Right lobe of liver (tissue), 6 donors: ENCODE data around the gene HS3ST6. TPM values are rescaled to one million over a fixed set of nuclear protein-coding genes. Genes with fewer than 3 reads are reported as not detected.
"Not testable (repeated sequence)": the region's sequence is repeated elsewhere in the genome, so short reads cannot be mapped to it uniquely, and the experiment has no call there.

Experiments
- ATAC-seq, 4 donors: fragments of 200-7000 bp; cut with Tn5 transposase; one replicate each; pipeline ENCODE4 v1.9.1; 2020; ENCODE audit warnings: mild to moderate bottlenecking in 4 of 4, moderate library complexity in 4 of 4
- DNase-seq, 3 donors: peaks; one replicate each; pipeline ENCODE4 v3.0.0-alpha.2; 2020
- H3K27ac ChIP-seq, 3 donors: fragments of 200-600 bp; one replicate each; pipeline ENCODE4 v1.8.0; 2022
- H3K27me3 ChIP-seq, 2 donors: fragments of 200-600 bp; one replicate each; pipeline ENCODE4 v1.8.0; 2022
- H3K36me3 ChIP-seq, 4 donors: fragments of 200-600 bp; sonication (generic) in 1 of 4; one replicate each; pipeline versions ENCODE4 v1.5.1 to v1.8.0; 2017 to 2022; ENCODE audit warnings: control low read depth in 1 of 4
- H3K4me1 ChIP-seq, 4 donors: fragments of 200-600 bp; sonication (generic) in 1 of 4; one replicate each; pipeline versions ENCODE4 v1.5.1 to v1.8.0; 2017 to 2022; ENCODE audit warnings: control low read depth in 1 of 4
- H3K4me3 ChIP-seq, 3 donors: fragments of 200-600 bp; one replicate each; pipeline ENCODE4 v1.8.0; 2022
- H3K9me3 ChIP-seq, 4 donors: fragments of 200-600 bp; sonication (generic) in 1 of 4; one replicate each; pipeline versions ENCODE4 v1.5.1 to v1.8.0; 2017 to 2022; ENCODE audit warnings: control low read depth in 1 of 4
- POLR2A ChIP-seq: fragments of 450-650 bp; IDR thresholded peaks from one replicate; pipeline ENCODE4 v1.6.1; 2017; ENCODE audit warnings: antibody characterized with exemption, mild to moderate bottlenecking
- WGBS: methylation state at CpG from one replicate; pipeline ENCODE4 v1.1.6; 2018; ENCODE audit warnings: low coverage, low lambda C conversion rate; ENCODE audit not compliant: insufficient coverage; ENCODE audit errors: missing lambda C conversion rate; 5-methylcytosine and 5-hydroxymethylcytosine counted together
- intact Hi-C, 2 donors: fragments of 100-400 bp; cut with DNase I; formaldehyde crosslinking; loops; one replicate each; pipeline versions ENCODE4 v1.11.2 to v1.14.1; 2022
- total RNA-seq, 6 experiments: library from RNA; depleted of rRNA in 2 of 6; stranded (reverse); fragments of >200 nt in 2 of 6; fragmentation: NEBNext Ultra II Directional in 3 of 6; extraction: Animal tissue kit (Norgen Biotek cat#: 25700) in 3 of 6; gene quantifications; one replicate each; pipeline versions ENCODE4 v1.1.0 to v1.2.4, GENCODE V29; 2016 to 2023
- TF ChIP-seq, protein P1 (sequence below), 4 donors: fragments of 200-600 bp in 3 of 4; fragments of 450-650 bp in 1 of 4; IDR thresholded peaks; one replicate each; pipeline versions ENCODE4 v1.5.1 to v1.8.0; 2016 to 2022; ENCODE audit warnings: antibody characterized with exemption in 4 of 4, mild to moderate bottlenecking in 2 of 4
- donor health status: DM: no; HTN: yes; CAD: no.
- donor health status: DM: no; HTN: no; CAD: no.
- donor health status: DM: no; HTN: no; CAD: no.
- donor health status: DM: no; HTN: yes; CAD: no.
- donor health status: DM: no; HTN: yes; CAD: no.

Gene HS3ST6
- total RNA-seq, 6 experiments from 2014 or later = not detected

DNA sequence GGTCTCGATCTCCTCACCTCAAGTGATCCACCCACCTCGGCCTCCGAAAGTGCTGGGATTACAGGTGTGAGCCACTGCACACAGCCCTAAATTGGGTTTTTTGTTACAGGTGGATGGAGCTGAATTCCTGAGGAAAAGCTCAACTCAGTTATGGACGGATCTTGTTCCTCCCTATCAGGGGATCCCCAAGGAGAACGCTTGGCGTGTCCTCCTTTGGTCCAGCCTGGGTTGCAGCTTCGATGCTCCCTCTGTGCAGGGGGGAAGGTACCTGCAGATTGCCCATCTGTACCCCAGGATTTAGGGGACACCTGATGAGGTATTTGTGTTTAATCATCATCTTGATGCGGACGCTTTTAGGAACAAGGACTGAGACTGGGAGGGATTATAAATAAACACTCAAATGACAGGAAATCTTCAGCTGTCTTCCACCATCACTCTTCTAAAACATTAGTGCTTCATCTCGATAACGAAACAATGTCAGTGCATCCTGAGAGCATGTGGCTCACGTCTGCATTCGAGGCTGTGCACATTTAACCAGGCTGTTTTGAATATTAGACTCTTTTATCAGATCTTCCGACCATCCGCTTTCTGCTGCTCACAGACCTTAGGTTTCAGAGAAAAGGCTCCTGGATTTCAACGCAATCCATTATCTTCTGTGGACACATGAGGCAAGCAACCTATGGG lies 28.0 kb downstream of the HS3ST6 start:
- Histone ChIP-seq H3K27ac (no peak overlapping the region), H3K36me3 (no peaks in the 10 kb centered on the region), H3K4me3 (no peak overlapping the region), H3K4me1 (no peaks in the 10 kb centered on the region), H3K27me3 (no peaks in the 10 kb centered on the region), H3K9me3 (no peaks in the 10 kb centered on the region)
- DNase-seq (peak in 1 of 3 donors; percentile 19), ATAC-seq (no peak)
- intact Hi-C loops = no loop called here
- WGBS = 47% methylated on average over 11 of the region's 16 CpGs
- no peak for TF ChIP-seq POLR2A
- TF ChIP-seq, protein P1, sequence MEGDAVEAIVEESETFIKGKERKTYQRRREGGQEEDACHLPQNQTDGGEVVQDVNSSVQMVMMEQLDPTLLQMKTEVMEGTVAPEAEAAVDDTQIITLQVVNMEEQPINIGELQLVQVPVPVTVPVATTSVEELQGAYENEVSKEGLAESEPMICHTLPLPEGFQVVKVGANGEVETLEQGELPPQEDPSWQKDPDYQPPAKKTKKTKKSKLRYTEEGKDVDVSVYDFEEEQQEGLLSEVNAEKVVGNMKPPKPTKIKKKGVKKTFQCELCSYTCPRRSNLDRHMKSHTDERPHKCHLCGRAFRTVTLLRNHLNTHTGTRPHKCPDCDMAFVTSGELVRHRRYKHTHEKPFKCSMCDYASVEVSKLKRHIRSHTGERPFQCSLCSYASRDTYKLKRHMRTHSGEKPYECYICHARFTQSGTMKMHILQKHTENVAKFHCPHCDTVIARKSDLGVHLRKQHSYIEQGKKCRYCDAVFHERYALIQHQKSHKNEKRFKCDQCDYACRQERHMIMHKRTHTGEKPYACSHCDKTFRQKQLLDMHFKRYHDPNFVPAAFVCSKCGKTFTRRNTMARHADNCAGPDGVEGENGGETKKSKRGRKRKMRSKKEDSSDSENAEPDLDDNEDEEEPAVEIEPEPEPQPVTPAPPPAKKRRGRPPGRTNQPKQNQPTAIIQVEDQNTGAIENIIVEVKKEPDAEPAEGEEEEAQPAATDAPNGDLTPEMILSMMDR (IDR thresholded peaks at IDR 0.05) = no peak

DNA sequence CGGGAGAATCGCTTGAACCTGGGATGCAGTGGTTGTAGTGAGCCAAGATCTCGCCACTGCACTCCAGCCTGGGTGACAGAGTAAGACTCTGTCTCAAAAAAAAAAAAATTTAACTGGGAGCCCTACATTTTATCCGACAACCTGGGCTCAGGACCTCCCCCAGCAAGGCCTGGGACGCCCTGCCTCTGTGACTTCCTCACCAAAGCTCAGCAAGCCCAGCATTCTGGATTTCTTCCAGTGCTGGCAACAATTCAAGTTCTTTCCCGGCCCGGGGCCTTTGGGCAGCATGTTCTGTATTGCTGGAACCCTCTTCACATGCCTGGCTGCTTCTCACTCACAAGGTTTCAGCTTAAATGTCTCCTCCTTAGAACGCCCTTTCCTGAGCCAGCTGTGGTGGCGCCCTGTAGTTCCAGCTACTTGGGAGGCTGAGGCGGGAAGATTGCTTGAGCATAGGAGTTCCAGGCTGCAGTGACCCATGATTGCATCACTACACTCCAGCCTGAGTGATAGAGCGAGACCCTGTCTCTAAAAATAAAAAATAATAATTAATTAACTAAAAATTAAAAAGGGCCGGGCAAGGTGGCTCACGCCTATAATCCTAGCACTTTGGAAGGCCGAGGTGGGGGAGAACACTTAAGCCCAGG lies 30.4 kb downstream of the HS3ST6 start:
- no peak overlapping the region for H3K27ac ChIP-seq
- no peak for TF ChIP-seq POLR2A
- TF ChIP-seq, protein P1 (IDR thresholded peaks at IDR 0.05) = no peak
- no peaks in the 10 kb centered on the region for H3K36me3 ChIP-seq
- no peak overlapping the region for H3K4me3 ChIP-seq
- 75% methylated on average over 11 of the region's 14 CpGs for WGBS
- ATAC-seq (no peak), DNase-seq (peak in 1 of 3 donors; percentile 27)
- no peaks in the 10 kb centered on the region for H3K9me3 ChIP-seq
- intact Hi-C loops = no loop called here
- peaks cover 0 to 9% (median 0%) of the 10 kb centered on the region in 4 donors for H3K4me1 ChIP-seq
- H3K27me3 ChIP-seq = no peaks in the 10 kb centered on the region

DNA sequence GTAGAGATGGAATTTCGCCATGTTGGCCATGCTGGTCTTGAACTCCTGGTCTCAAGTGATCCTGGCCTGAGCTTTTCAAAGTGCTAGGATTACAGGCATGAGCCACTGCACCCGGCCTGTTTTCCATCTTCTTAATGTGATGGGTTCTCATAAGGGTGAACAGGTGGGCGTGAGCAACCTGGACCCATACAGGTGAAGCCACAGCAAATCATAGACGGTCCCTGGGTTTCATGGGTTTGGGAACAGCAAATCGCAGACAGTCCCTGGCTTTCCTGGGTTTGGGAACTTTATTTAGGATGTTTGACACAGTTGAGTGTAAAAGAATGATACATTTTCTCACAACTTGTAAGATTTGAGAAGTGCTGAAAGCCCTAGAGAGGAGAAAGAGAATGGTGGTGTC lies 33.3 kb downstream of the HS3ST6 start:
- TF ChIP-seq, protein P1 (IDR thresholded peaks at IDR 0.05) = no peak
- TF ChIP-seq POLR2A = no peak
- DNase-seq = no peak
- no peak for ATAC-seq
- intact Hi-C loops = no loop called here
- H3K27me3 ChIP-seq = no peaks in the 10 kb centered on the region
- no peaks in the 10 kb centered on the region for H3K9me3 ChIP-seq
- H3K4me1 ChIP-seq = peaks cover 0 to 9% (median 0%) of the 10 kb centered on the region in 4 donors
- no peak overlapping the region for H3K27ac ChIP-seq
- WGBS = 86% methylated on average over 5 of the region's 5 CpGs
- H3K4me3 ChIP-seq = no peak overlapping the region
- H3K36me3 ChIP-seq = no peaks in the 10 kb centered on the region

DNA sequence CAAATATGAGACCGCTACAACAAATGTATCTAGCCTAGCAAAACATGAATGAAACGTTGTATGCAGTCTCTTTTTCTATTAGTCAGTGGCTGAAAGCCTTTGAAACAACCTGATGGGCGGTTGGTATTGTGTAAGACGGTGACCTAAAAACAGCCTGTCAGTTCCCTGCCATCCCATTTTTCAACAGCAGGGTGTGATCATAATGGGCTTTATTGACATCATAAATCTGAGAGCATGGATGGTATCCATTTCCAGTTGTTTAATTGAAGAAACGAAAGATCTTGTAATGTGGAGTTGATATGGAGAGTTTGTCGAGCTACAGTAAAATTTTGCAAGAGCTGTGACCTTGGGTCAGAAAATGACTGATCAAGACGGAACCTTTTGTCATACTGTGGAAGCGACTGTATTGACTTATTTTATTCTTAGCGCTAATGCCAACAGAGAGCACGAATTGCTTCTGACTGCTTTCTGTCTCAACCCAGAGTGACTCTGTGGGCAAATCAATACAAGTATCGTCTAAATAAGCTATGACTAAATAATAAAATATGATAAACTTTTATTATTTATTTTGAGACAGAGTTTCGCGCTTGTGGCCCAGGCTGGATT lies 34.0 kb downstream of the HS3ST6 start:
- no peaks in the 10 kb centered on the region for H3K36me3 ChIP-seq
- H3K4me1 ChIP-seq = peaks cover 0 to 9% (median 0%) of the 10 kb centered on the region in 4 donors
- TF ChIP-seq, protein P1 (IDR thresholded peaks at IDR 0.05) = peak; percentile 19 to 61 (median 38)
- no peak for TF ChIP-seq POLR2A
- no peaks in the 10 kb centered on the region for H3K9me3 ChIP-seq
- 28% methylated on average over 13 of the region's 13 CpGs for WGBS
- H3K4me3 ChIP-seq = no peak overlapping the region
- DNase-seq (no peak), ATAC-seq (peak; percentile 77 to 89 (median 84))
- no peak overlapping the region for H3K27ac ChIP-seq
- no peaks in the 10 kb centered on the region for H3K27me3 ChIP-seq
- intact Hi-C loops = no loop called here

DNA sequence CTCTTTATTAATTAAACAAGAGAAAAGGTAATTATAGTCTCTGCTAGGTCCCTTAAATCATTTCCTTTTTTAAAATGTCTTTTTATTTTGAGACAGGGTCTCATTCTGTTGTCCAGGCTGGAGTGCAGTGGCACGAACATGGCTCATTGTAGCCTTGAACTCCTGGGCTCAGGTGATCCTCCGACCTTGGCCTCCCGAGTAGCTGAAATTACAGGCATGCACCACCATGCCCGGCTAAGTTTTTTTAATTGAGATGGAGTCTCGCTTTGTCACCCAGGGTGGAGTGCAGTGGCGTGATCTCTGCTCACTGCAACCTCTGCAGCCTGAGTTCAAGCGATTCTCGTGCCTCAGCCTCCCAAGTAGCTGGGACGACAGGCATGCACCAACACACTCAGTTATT lies 37.0 kb downstream of the HS3ST6 start:
- peaks cover 0 to 19% (median 6%) of the 10 kb centered on the region in 4 donors for H3K4me1 ChIP-seq
- DNase-seq, H3K9me3 ChIP-seq, H3K27me3 ChIP-seq, intact Hi-C loops, H3K36me3 ChIP-seq, H3K27ac ChIP-seq, ATAC-seq, H3K4me3 ChIP-seq: not testable (repeated sequence)
- WGBS = 67% methylated on average over 8 of the region's 9 CpGs
